H1 (cell line): ENCODE results near the gene BIVM. TPM values are rescaled to one million over a fixed set of nuclear protein-coding genes. Genes with fewer than 3 reads are reported as not detected.

Experiments
- polyA plus RNA-seq, 7 experiments: library from polyadenylated mRNA; depleted of rRNA in 3 of 7; stranded (reverse) in 5 of 7; unstranded in 2 of 7; fragments of >200 nt in 5 of 7; fragments of 200-250 nt in 2 of 7; gene quantifications; 1 replicate in 5 of 7; 2 replicates in 1 of 7; 4 replicates in 1 of 7; pipeline versions ENCODE4 v1.2.1 to v1.2.3, GENCODE V29; 2011 to 2013; ENCODE audit warnings: missing spikeins in 2 of 7, mixed read lengths in 2 of 7
- total RNA-seq: library from RNA; stranded (reverse); fragmentation: NEBNext Ultra II Directional; extraction: Animal tissue kit (Norgen Biotek cat#: 25700); gene quantifications from 2 replicates; pipeline ENCODE4 v1.2.1, GENCODE V29; 2021

Gene BIVM
- total and polyA plus RNA-seq, 2 of the 8 experiments (the other 6 are each of a cell fraction or from before 2014, with no cell fraction given), result 1.8 to 5.5 TPM

Other genes starting within 250 kb of the BIVM start
- gene TPP2, start 202.1 kb upstream of the BIVM start, total RNA-seq, result 80.4 and 85.7 TPM in 2 replicates
- gene TPP2, start 202.1 kb upstream of the BIVM start, polyA plus RNA-seq (2011; rRNA removed), result 10.7 and 15.9 TPM in 2 replicates
- not detected in 2 replicates for gene METTL21C, start 104.1 kb upstream of the BIVM start, total RNA-seq
- not detected in 2 replicates for gene METTL21C, start 104.1 kb upstream of the BIVM start, polyA plus RNA-seq (2011; rRNA removed)
- gene TEX30, start 25.3 kb upstream of the BIVM start, total RNA-seq, result 8.5 and 10.3 TPM in 2 replicates
- gene TEX30, start 25.3 kb upstream of the BIVM start, polyA plus RNA-seq (2011; rRNA removed), result 2.9 and 6.5 TPM in 2 replicates
- gene POGLUT2, start 143 bp upstream of the BIVM start, total RNA-seq, result 20.1 and 22.3 TPM in 2 replicates
- gene POGLUT2, start 143 bp upstream of the BIVM start, polyA plus RNA-seq (2011; rRNA removed), result 9.4 and 9.9 TPM in 2 replicates
- 24.4 and 28.3 TPM in 2 replicates for gene ERCC5, start 46.9 kb downstream of the BIVM start, total RNA-seq
- gene ERCC5, start 46.9 kb downstream of the BIVM start, polyA plus RNA-seq (2011; rRNA removed), result 3.7 and 3.8 TPM in 2 replicates